Neutrophil (primary cell): Measurements from ENCODE around the gene FAM229B.

ENCODE experiments used
- H3K27ac ChIP-seq: fragments of 200-600 bp; sonication (generic); 2 replicates; pipeline ENCODE4 v1.5.1; 2016; ENCODE audit warnings: mild to moderate bottlenecking, moderate library complexity
- H3K27me3 ChIP-seq: fragments of 200-600 bp; sonication (generic); 2 replicates; pipeline ENCODE4 v1.6.0; 2016; ENCODE audit warnings: mild to moderate bottlenecking
- H3K36me3 ChIP-seq: fragments of 200-600 bp; sonication (generic); 2 replicates; pipeline ENCODE4 v1.5.1; 2017
- H3K4me1 ChIP-seq, 2 experiments: fragments of 200-600 bp in 1 of 2; sonication (generic) in 1 of 2; 1 replicate in 1 of 2; 2 replicates in 1 of 2; pipeline versions ENCODE4 v1.5.1 to v1.6.1; 2013 to 2016; ENCODE audit warnings: low read depth in 1 of 2, low read length in 1 of 2, mild to moderate bottlenecking in 1 of 2, moderate library complexity in 1 of 2; ENCODE audit not compliant: control insufficient read depth in 1 of 2, insufficient read depth in 1 of 2
- H3K4me3 ChIP-seq, 2 experiments: fragments of 200-600 bp in 1 of 2; sonication (generic) in 1 of 2; 1 replicate in 1 of 2; 2 replicates in 1 of 2; pipeline ENCODE4 v1.5.1; 2013 to 2016; ENCODE audit warnings: low read depth in 1 of 2, low read length in 1 of 2, mild to moderate bottlenecking in 1 of 2, moderate library complexity in 1 of 2
- H3K9me3 ChIP-seq: fragments of 200-600 bp; sonication (generic); 2 replicates; pipeline ENCODE4 v1.5.1; 2016
- CTCF ChIP-seq: fragments of 200-600 bp; sonication (generic); IDR thresholded peaks from 2 replicates; pipeline ENCODE4 v1.5.1; 2016; ENCODE audit warnings: antibody characterized with exemption

The FAM229B gene

GRCh38 chr6:112113918-112114317 lies 26.5 kb downstream of the FAM229B start:
- H3K27me3 ChIP-seq, result no peaks in the 10 kb centered on the region
- no peak overlapping the region for H3K27ac ChIP-seq
- H3K9me3 ChIP-seq, result no peaks in the 10 kb centered on the region
- no peaks in the 10 kb centered on the region for H3K36me3 ChIP-seq
- no peak overlapping the region for H3K4me3 ChIP-seq
- no peak for TF ChIP-seq CTCF
- H3K4me1 ChIP-seq, result no peaks in the 10 kb centered on the region

DNA sequence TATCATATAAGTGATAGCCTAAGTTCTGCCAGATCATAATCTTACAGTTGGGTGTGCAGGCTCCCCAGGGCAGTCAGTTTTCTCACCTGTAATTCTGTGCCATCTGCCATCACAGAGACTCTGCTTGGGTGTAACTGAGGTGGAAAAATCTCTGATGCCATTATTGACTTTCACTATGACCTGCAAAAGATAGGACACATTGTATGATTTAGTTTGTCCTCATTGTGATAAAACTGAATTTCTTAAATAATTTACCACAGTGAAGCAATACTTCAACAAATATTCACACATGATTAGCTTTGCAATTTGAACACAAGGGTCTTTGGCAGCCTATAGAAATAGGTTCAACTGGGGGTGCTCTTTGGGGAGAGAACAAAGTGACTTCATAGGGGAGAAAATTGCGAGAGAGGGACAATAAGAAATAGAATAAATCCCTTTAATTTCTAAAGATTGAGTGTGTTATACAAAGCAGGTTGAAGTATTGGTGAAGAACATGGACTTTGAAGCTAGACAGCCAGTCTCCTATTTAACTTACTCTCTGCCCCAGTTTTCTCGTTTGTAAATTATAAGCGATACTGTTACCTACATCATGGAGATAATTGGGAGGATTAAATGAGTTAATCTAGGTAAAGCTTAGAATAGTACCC lies 27.3 kb downstream of the FAM229B start:
- Histone ChIP-seq H3K36me3 (no peaks in the 10 kb centered on the region), H3K27me3 (no peaks in the 10 kb centered on the region), H3K4me3 (no peak overlapping the region), H3K27ac (no peak overlapping the region), H3K4me1 (no peaks in the 10 kb centered on the region), H3K9me3 (no peaks in the 10 kb centered on the region)
- no peak for TF ChIP-seq CTCF

GRCh38 chr6:112116221-112116620 lies 28.8 kb downstream of the FAM229B start:
- no peak for TF ChIP-seq CTCF
- Histone ChIP-seq H3K36me3 (no peaks in the 10 kb centered on the region), H3K9me3 (no peaks in the 10 kb centered on the region), H3K4me3 (no peak overlapping the region), H3K27me3 (no peaks in the 10 kb centered on the region), H3K4me1 (no peaks in the 10 kb centered on the region), H3K27ac (no peak overlapping the region)

- no peaks in the 10 kb centered on the region for H3K9me3 ChIP-seq
- no peaks in the 10 kb centered on the region for H3K27me3 ChIP-seq
- TF ChIP-seq CTCF, result no peak
- H3K27ac ChIP-seq, result no peak overlapping the region
- H3K4me1 ChIP-seq, result no peaks in the 10 kb centered on the region
- H3K4me3 ChIP-seq, result no peak overlapping the region
- no peaks in the 10 kb centered on the region for H3K36me3 ChIP-seq
Measured at GRCh38 chr6:112117554-112117953, 30.2 kb downstream of the FAM229B start.

DNA sequence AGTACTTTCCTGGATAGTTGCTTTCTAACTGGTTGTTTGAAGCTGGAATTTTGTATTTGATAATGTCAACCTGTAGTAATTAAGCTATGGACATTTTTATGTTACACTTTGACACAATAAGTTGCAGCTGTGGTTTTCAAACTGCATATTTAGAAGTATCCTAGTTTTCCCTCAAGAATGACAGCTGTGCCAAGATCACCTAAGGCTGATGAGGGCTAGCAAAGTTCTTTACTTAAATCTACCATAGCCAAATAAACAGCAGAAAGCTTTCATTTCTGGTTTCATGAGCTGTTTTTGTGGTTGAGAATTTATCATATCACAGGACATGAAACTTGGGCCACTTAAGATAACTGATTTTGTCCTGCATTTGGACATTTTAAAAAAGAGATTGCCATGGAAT lies 30.6 kb downstream of the FAM229B start:
- no peak overlapping the region for H3K27ac ChIP-seq
- H3K36me3 ChIP-seq, result no peaks in the 10 kb centered on the region
- no peak overlapping the region for H3K4me3 ChIP-seq
- H3K9me3 ChIP-seq, result no peaks in the 10 kb centered on the region
- no peak for TF ChIP-seq CTCF
- H3K27me3 ChIP-seq, result no peaks in the 10 kb centered on the region
- H3K4me1 ChIP-seq, result no peaks in the 10 kb centered on the region

- no peak for TF ChIP-seq CTCF
Measured at GRCh38 chr6:112122756-112123155, 35.4 kb downstream of the FAM229B start.

More at GRCh38 chr6:112122756-112123155, 35.4 kb downstream of the FAM229B start:
- no peaks in the 10 kb centered on the region for H3K4me1 ChIP-seq
- no peak overlapping the region for H3K27ac ChIP-seq
- no peaks in the 10 kb centered on the region for H3K9me3 ChIP-seq
- H3K36me3 ChIP-seq, result no peaks in the 10 kb centered on the region
- H3K27me3 ChIP-seq, result no peaks in the 10 kb centered on the region
- H3K4me3 ChIP-seq, result no peak overlapping the region
